ENCODE data around the gene TROAP. TPM values are rescaled to one million over a fixed set of nuclear protein-coding genes. Genes with fewer than 3 reads are reported as not detected.

The TROAP gene
- total RNA-seq, 1 donor from 2014 or later = 40.0 TPM

DNA sequence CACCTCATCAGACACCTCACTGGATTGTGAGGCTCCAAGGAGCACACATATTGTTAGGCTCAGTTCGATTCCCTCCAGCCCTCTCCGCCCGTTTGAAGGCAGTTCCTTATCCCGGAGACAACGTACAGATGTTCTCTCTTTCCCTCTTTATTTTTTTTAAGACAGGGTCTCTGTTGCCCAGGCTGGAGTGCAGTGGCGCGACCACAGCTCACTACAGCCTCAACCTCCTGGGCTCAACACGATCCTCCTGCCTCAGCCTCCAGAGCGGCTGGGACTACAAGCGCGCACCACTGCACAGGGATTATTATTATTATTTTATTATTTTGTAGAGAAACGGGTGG is 718 bp upstream of the TROAP start:
- peak overlapping the region; percentile 77 for H3K4me2 ChIP-seq

DNA sequence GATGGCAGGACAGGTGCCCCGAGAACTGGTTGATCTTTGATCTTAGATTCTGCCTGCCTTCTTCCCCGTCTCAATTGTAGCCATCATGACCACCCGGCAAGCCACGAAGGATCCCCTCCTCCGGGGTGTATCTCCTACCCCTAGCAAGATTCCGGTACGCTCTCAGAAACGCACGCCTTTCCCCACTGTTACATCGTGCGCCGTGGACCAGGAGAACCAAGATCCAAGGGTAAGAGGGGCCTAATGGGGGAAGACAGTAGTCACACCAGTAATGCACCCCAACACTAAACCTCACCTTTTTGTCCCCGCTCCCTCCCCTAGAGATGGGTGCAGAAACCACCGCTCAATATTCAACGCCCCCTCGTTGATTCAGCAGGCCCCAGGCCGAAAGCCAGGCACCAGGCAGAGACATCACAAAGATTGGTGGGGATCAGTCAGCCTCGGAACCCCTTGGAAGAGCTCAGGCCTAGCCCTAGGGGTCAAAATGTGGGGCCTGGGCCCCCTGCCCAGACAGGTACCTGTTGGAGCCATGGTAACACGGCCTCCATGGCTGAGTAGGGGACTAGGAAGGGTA is 556 bp downstream of the TROAP start:
- peaks cover 14% of the 10 kb centered on the region for H3K27me3 Mint-ChIP-seq (ENCODE audit: insufficient read depth, low read depth)
- peak overlapping the region; percentile 85 for H2AFZ ChIP-seq (replicated peaks)
- H3K79me2 ChIP-seq (ENCODE audit: low read depth) = peaks cover 16% of the 10 kb centered on the region
- peak overlapping the region; percentile 91 for H3K27ac Mint-ChIP-seq
- H3K4me1 Mint-ChIP-seq = peaks cover 21% of the 10 kb centered on the region
- peak overlapping the region; percentile 89 for H3K4me3 ChIP-seq
- H3K27me3 ChIP-seq = peaks cover 9% of the 10 kb centered on the region
- no peak for TF ChIP-seq EZH2 (IDR thresholded peaks at IDR 0.05)
- TF ChIP-seq EZH2phosphoT487 (IDR thresholded peaks at IDR 0.05) = no peak
- TF ChIP-seq, protein P1, sequence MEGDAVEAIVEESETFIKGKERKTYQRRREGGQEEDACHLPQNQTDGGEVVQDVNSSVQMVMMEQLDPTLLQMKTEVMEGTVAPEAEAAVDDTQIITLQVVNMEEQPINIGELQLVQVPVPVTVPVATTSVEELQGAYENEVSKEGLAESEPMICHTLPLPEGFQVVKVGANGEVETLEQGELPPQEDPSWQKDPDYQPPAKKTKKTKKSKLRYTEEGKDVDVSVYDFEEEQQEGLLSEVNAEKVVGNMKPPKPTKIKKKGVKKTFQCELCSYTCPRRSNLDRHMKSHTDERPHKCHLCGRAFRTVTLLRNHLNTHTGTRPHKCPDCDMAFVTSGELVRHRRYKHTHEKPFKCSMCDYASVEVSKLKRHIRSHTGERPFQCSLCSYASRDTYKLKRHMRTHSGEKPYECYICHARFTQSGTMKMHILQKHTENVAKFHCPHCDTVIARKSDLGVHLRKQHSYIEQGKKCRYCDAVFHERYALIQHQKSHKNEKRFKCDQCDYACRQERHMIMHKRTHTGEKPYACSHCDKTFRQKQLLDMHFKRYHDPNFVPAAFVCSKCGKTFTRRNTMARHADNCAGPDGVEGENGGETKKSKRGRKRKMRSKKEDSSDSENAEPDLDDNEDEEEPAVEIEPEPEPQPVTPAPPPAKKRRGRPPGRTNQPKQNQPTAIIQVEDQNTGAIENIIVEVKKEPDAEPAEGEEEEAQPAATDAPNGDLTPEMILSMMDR (IDR thresholded peaks at IDR 0.05) = no peak
- no peak for DNase-seq (ENCODE audit: low spot score)
- no peaks in the 10 kb centered on the region for H4K20me1 ChIP-seq (ENCODE audit: low read depth)
- H3F3A ChIP-seq (ENCODE audit: low read depth) = peaks cover 11% of the 10 kb centered on the region
- H3K9me3 Mint-ChIP-seq = no peaks in the 10 kb centered on the region
- no peak overlapping the region for H3K27ac ChIP-seq
- H3K4me3 Mint-ChIP-seq = peak overlapping the region; percentile 97
- H3K9me3 ChIP-seq (ENCODE audit: low read depth) = no peaks in the 10 kb centered on the region
- H3K9ac ChIP-seq = peak overlapping the region; percentile 85
- peak overlapping the region; percentile 92 for H3K4me2 ChIP-seq
- H3K36me3 Mint-ChIP-seq = peaks cover 13% of the 10 kb centered on the region
- peaks cover 13% of the 10 kb centered on the region for H3K4me1 ChIP-seq
- no peaks in the 10 kb centered on the region for H3K36me3 ChIP-seq

More for the DNA sequence above, 718 bp upstream of the TROAP start:
- Histone ChIP-seq H4K20me1 (ENCODE audit: low read depth) (no peaks in the 10 kb centered on the region), H3K9me3 (ENCODE audit: low read depth) (no peaks in the 10 kb centered on the region), H3K4me3 (peak overlapping the region; percentile 89), H3K36me3 (no peaks in the 10 kb centered on the region), H3K27ac (no peak overlapping the region), H2AFZ (replicated peaks) (peak overlapping the region; percentile 75), H3K27me3 (peaks cover 14% of the 10 kb centered on the region), H3K9ac (peak overlapping the region; percentile 68), H3K79me2 (ENCODE audit: low read depth) (peaks cover 16% of the 10 kb centered on the region), H3K4me1 (peaks cover 13% of the 10 kb centered on the region), H3F3A (ENCODE audit: low read depth) (peaks cover 11% of the 10 kb centered on the region)
- Mint-ChIP-seq H3K27me3 (ENCODE audit: insufficient read depth, low read depth) (peaks cover 11% of the 10 kb centered on the region), H3K36me3 (peaks cover 11% of the 10 kb centered on the region), H3K4me1 (peaks cover 21% of the 10 kb centered on the region), H3K4me3 (peak overlapping the region; percentile 97), H3K27ac (peak overlapping the region; percentile 94), H3K9me3 (no peaks in the 10 kb centered on the region)
- DNase-seq (ENCODE audit: low spot score) = no peak
- TF ChIP-seq EZH2 (IDR thresholded peaks at IDR 0.05) (no peak), EZH2phosphoT487 (IDR thresholded peaks at IDR 0.05) (no peak)
- TF ChIP-seq, protein P1 (IDR thresholded peaks at IDR 0.05) = no peak

DNA sequence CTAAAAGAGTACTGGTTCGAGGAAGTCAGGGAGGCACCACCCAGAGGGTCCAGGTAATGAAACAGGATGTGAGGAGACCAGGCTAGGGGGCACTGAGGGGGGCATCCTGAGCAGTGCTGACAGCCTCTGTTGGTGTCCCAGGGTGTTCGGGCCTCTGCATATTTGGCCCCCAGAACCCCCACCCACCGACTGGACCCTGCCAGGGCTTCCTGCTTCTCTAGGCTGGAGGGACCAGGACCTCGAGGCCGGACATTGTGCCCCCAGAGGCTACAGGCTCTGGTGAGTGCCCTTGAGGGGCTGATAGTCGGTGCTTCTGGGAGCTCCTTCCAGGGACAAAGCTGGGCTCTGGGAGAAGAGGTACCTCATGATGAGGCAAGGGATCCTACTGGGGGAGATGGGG is 2.6 kb downstream of the TROAP start:
- no peak for DNase-seq (ENCODE audit: low spot score)
- Mint-ChIP-seq H3K36me3 (peaks cover 18% of the 10 kb centered on the region), H3K4me3 (peak overlapping the region; percentile 71), H3K27me3 (ENCODE audit: insufficient read depth, low read depth) (peaks cover 12% of the 10 kb centered on the region), H3K27ac (no peak overlapping the region), H3K4me1 (peaks cover 21% of the 10 kb centered on the region), H3K9me3 (no peaks in the 10 kb centered on the region)
- Histone ChIP-seq H3K9ac (no peak overlapping the region), H3K27ac (no peak overlapping the region), H3K4me3 (no peak overlapping the region), H3K9me3 (ENCODE audit: low read depth) (no peaks in the 10 kb centered on the region), H3K36me3 (no peaks in the 10 kb centered on the region), H3K27me3 (no peaks in the 10 kb centered on the region), H2AFZ (replicated peaks) (no peak overlapping the region), H3K4me2 (no peak overlapping the region), H4K20me1 (ENCODE audit: low read depth) (no peaks in the 10 kb centered on the region), H3K79me2 (ENCODE audit: low read depth) (peaks cover 16% of the 10 kb centered on the region), H3F3A (ENCODE audit: low read depth) (peaks cover 11% of the 10 kb centered on the region), H3K4me1 (peaks cover 13% of the 10 kb centered on the region)
- TF ChIP-seq EZH2phosphoT487 (IDR thresholded peaks at IDR 0.05) (no peak), EZH2 (IDR thresholded peaks at IDR 0.05) (no peak)
- TF ChIP-seq, protein P1 (IDR thresholded peaks at IDR 0.05) = no peak

All from neural progenitor cell (in vitro differentiated cells).